Stomach smooth muscle (tissue), 2 donors: Measurements from ENCODE around the gene GMEB2.
"Not testable (repeated sequence)": the region's sequence is repeated elsewhere in the genome, so short reads cannot be mapped to it uniquely, and the experiment has no call there.

Experiments
- H3K27ac ChIP-seq: one replicate; pipeline ENCODE4 v1.7.0; 2013; ENCODE audit warnings: mild to moderate bottlenecking, low read length, inconsistent platforms
- H3K27me3 ChIP-seq, 2 donors: one replicate each; pipeline ENCODE4 v1.7.0; 2013; ENCODE audit warnings: low read length in 2 of 2; ENCODE audit not compliant: insufficient read depth in 2 of 2, control insufficient read depth in 1 of 2
- H3K36me3 ChIP-seq, 2 donors: one replicate each; pipeline ENCODE4 v1.7.0; 2013; ENCODE audit warnings: low read length in 2 of 2; ENCODE audit not compliant: control insufficient read depth in 2 of 2, insufficient read depth in 2 of 2
- H3K4me1 ChIP-seq: one replicate; pipeline ENCODE4 v1.7.0; 2013; ENCODE audit warnings: low read length; ENCODE audit not compliant: control insufficient read depth, insufficient read depth
- H3K4me3 ChIP-seq, 2 donors: one replicate each; pipeline ENCODE4 v1.7.0; 2013; ENCODE audit warnings: low read length in 2 of 2
- H3K9ac ChIP-seq, 2 donors: one replicate each; pipeline ENCODE4 v1.7.0; 2013; ENCODE audit warnings: low read length in 2 of 2, mild to moderate bottlenecking in 1 of 2
- H3K9me3 ChIP-seq, 2 donors: one replicate each; pipeline ENCODE4 v1.7.0; 2013; ENCODE audit warnings: low read length in 2 of 2; ENCODE audit not compliant: control insufficient read depth in 2 of 2
- donor health status: healthy.
- donor health status: Pancreatic carcinoma.

GMEB2 gene

GRCh38 chr20:63573647-63574131, 53.2 kb downstream of the GMEB2 start:
- Histone ChIP-seq H3K36me3 (no peaks in the 10 kb centered on the region), H3K4me3 (peak overlapping the region; percentile 84 to 93), H3K9me3 (no peaks in the 10 kb centered on the region), H3K4me1 (peaks cover 24% of the 10 kb centered on the region), H3K27me3 (no peaks in the 10 kb centered on the region), H3K27ac (peak overlapping the region; percentile 64), H3K9ac (peak overlapping the region; percentile 81 to 94)

GRCh38 chr20:63572788-63573646, 53.9 kb downstream of the GMEB2 start:
- Histone ChIP-seq H3K4me3 (peak overlapping the region; percentile 84 to 93), H3K9ac (peak overlapping the region; percentile 81 to 94), H3K4me1 (peaks cover 24% of the 10 kb centered on the region), H3K27ac (peak overlapping the region; percentile 64), H3K9me3 (no peaks in the 10 kb centered on the region), H3K36me3 (no peaks in the 10 kb centered on the region), H3K27me3 (no peaks in the 10 kb centered on the region)

GRCh38 chr20:63572071-63572787, 54.7 kb downstream of the GMEB2 start:
- Histone ChIP-seq H3K4me3 (no peak overlapping the region), H3K4me1 (peaks cover 19% of the 10 kb centered on the region), H3K9me3 (no peaks in the 10 kb centered on the region), H3K27me3 (no peaks in the 10 kb centered on the region), H3K27ac (no peak overlapping the region), H3K9ac (no peak overlapping the region), H3K36me3 (no peaks in the 10 kb centered on the region)

GRCh38 chr20:63571087-63571478, 55.8 kb downstream of the GMEB2 start:
- not testable (repeated sequence) for H3K9me3 ChIP-seq, H3K36me3 ChIP-seq, H3K27me3 ChIP-seq, H3K4me3 ChIP-seq, H3K27ac ChIP-seq, H3K9ac ChIP-seq
- H3K4me1 ChIP-seq, result peaks cover 18% of the 10 kb centered on the region

- H3K4me1 ChIP-seq, result peaks cover 18% of the 10 kb centered on the region
- no peak overlapping the region for H3K9ac ChIP-seq
- H3K4me3 ChIP-seq, result no peak overlapping the region
- H3K27ac ChIP-seq, result no peak overlapping the region
- H3K9me3 ChIP-seq, result no peaks in the 10 kb centered on the region
- no peaks in the 10 kb centered on the region for H3K27me3 ChIP-seq
- H3K36me3 ChIP-seq, result no peaks in the 10 kb centered on the region
Measured at GRCh38 chr20:63570281-63571086, 56.4 kb downstream of the GMEB2 start.

- no peak overlapping the region for H3K4me3 ChIP-seq
- H3K9ac ChIP-seq, result no peak overlapping the region
- no peaks in the 10 kb centered on the region for H3K9me3 ChIP-seq
- H3K36me3 ChIP-seq, result peaks cover 0 to 3% of the 10 kb centered on the region in 2 donors
- no peaks in the 10 kb centered on the region for H3K27me3 ChIP-seq
- peaks cover 12% of the 10 kb centered on the region for H3K4me1 ChIP-seq
- H3K27ac ChIP-seq, result no peak overlapping the region
Measured at GRCh38 chr20:63568986-63569949, 57.6 kb downstream of the GMEB2 start.

GRCh38 chr20:63568170-63568981, 58.5 kb downstream of the GMEB2 start:
- Histone ChIP-seq H3K9me3 (no peaks in the 10 kb centered on the region), H3K4me1 (peaks cover 8% of the 10 kb centered on the region), H3K27ac (no peak overlapping the region), H3K4me3 (no peak overlapping the region), H3K27me3 (no peaks in the 10 kb centered on the region), H3K36me3 (peaks cover 0 to 6% of the 10 kb centered on the region in 2 donors), H3K9ac (no peak overlapping the region)

- H3K4me3 ChIP-seq, result no peak overlapping the region
- no peaks in the 10 kb centered on the region for H3K4me1 ChIP-seq
- H3K9ac ChIP-seq, result no peak overlapping the region
- no peaks in the 10 kb centered on the region for H3K27me3 ChIP-seq
- H3K27ac ChIP-seq, result no peak overlapping the region
- H3K36me3 ChIP-seq, result peaks cover 3 to 12% of the 10 kb centered on the region in 2 donors
- no peaks in the 10 kb centered on the region for H3K9me3 ChIP-seq
Measured at GRCh38 chr20:63567386-63568169, 59.3 kb downstream of the GMEB2 start.

GRCh38 chr20:63567136-63567385, 59.8 kb downstream of the GMEB2 start:
- no peak overlapping the region for H3K4me3 ChIP-seq
- H3K36me3 ChIP-seq, result peaks cover 7 to 12% of the 10 kb centered on the region in 2 donors
- no peaks in the 10 kb centered on the region for H3K4me1 ChIP-seq
- no peak overlapping the region for H3K9ac ChIP-seq
- H3K9me3 ChIP-seq, result no peaks in the 10 kb centered on the region
- H3K27me3 ChIP-seq, result no peaks in the 10 kb centered on the region
- no peak overlapping the region for H3K27ac ChIP-seq
